ENCODE results near the gene NSMCE4A.
"Not testable (repeated sequence)": the region's sequence is repeated elsewhere in the genome, so short reads cannot be mapped to it uniquely, and the experiment has no call there.

Gene NSMCE4A

GRCh38 chr10:121974535-121975294 is at the start of gene NSMCE4A:
Gene NSMCE4A, minus strand, starts transcription at chr10:121975217. Its CDS starts 52 bp downstream, at chr10:121975165.
- FAIRE-seq = no peak

GRCh38 chr10:122023257-122023656 is 48.2 kb upstream of the NSMCE4A start:
- FAIRE-seq = not testable (repeated sequence)

- FAIRE-seq = no peak
Observed at GRCh38 chr10:122022276-122022675, 47.3 kb upstream of the NSMCE4A start.

GRCh38 chr10:122021828-122022227 is 46.8 kb upstream of the NSMCE4A start:
- FAIRE-seq = no peak

GRCh38 chr10:122021379-122021778 is 46.4 kb upstream of the NSMCE4A start:
- FAIRE-seq = no peak

- no peak for FAIRE-seq
Observed at GRCh38 chr10:122020226-122020625, 45.2 kb upstream of the NSMCE4A start.

- no peak for FAIRE-seq
Observed at GRCh38 chr10:122019414-122019975, 44.5 kb upstream of the NSMCE4A start.

- no peak for FAIRE-seq
Observed at GRCh38 chr10:122018951-122019413, 44.0 kb upstream of the NSMCE4A start.

GRCh38 chr10:122018491-122018890 is 43.5 kb upstream of the NSMCE4A start:
- no peak for FAIRE-seq

- not testable (repeated sequence) for FAIRE-seq
Observed at GRCh38 chr10:122017926-122018325, 42.9 kb upstream of the NSMCE4A start.

GRCh38 chr10:122014652-122015248 is 39.7 kb upstream of the NSMCE4A start:
- no peak for FAIRE-seq

GRCh38 chr10:122013311-122013780 is 38.3 kb upstream of the NSMCE4A start:
- no peak for FAIRE-seq

- FAIRE-seq = no peak
Observed at GRCh38 chr10:122012731-122013130, 37.7 kb upstream of the NSMCE4A start.

- no peak for FAIRE-seq
Observed at GRCh38 chr10:122010405-122011050, 35.5 kb upstream of the NSMCE4A start.

GRCh38 chr10:122007415-122007814 is 32.4 kb upstream of the NSMCE4A start:
- FAIRE-seq = no peak

GRCh38 chr10:122001698-122002097 is 26.7 kb upstream of the NSMCE4A start:
- FAIRE-seq = no peak

- FAIRE-seq = no peak
Observed at GRCh38 chr10:121999301-121999700, 24.3 kb upstream of the NSMCE4A start.

GRCh38 chr10:121998462-121998861 is 23.4 kb upstream of the NSMCE4A start:
- FAIRE-seq = no peak

GRCh38 chr10:121994429-121994941 is 19.5 kb upstream of the NSMCE4A start:
- no peak for FAIRE-seq

- not testable (repeated sequence) for FAIRE-seq
Observed at GRCh38 chr10:121991727-121992126, 16.7 kb upstream of the NSMCE4A start.

GRCh38 chr10:121990015-121990677 is 15.1 kb upstream of the NSMCE4A start:
- no peak for FAIRE-seq
